ENCODE data around the gene HP1BP3.

DNA sequence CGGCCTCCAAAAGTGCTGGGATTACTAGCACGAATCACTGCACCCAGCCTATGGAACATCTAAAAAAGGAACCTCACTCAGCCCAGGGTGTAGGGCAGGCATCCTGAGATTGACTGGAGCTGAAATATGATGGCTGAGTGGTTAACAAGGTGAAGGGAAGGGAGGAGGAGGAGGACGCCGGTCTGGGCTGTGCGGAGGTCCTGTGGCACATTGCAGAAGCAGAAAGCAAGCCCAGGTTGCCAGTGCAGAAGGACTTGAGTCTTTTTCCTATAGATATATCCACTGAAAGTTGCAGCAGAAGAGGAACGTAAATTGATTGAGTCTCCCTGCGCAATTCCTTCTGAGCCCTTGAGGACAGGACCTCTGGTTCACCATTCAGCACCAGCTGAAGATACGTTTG is 67.8 kb downstream of the HP1BP3 start:
- TF ChIP-seq, protein P1, sequence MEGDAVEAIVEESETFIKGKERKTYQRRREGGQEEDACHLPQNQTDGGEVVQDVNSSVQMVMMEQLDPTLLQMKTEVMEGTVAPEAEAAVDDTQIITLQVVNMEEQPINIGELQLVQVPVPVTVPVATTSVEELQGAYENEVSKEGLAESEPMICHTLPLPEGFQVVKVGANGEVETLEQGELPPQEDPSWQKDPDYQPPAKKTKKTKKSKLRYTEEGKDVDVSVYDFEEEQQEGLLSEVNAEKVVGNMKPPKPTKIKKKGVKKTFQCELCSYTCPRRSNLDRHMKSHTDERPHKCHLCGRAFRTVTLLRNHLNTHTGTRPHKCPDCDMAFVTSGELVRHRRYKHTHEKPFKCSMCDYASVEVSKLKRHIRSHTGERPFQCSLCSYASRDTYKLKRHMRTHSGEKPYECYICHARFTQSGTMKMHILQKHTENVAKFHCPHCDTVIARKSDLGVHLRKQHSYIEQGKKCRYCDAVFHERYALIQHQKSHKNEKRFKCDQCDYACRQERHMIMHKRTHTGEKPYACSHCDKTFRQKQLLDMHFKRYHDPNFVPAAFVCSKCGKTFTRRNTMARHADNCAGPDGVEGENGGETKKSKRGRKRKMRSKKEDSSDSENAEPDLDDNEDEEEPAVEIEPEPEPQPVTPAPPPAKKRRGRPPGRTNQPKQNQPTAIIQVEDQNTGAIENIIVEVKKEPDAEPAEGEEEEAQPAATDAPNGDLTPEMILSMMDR (IDR thresholded peaks at IDR 0.05; ENCODE audit: poor library complexity, severe bottlenecking) = no peak
- TF ChIP-seq EZH2 (IDR thresholded peaks at IDR 0.05; ENCODE audit: borderline replicate concordance, insufficient read depth, low read length, poor library complexity, severe bottlenecking) = no peak
